IMR-90 (cell line): Measurements from ENCODE around the gene ALDH1L2. TPM values are rescaled to one million over a fixed set of nuclear protein-coding genes. Genes with fewer than 3 reads are reported as not detected.

Experiments
- ATAC-seq: fragments of 200-7000 bp; cut with Tn5 transposase; 2 replicates; pipeline ENCODE4 v1.9.1; 2020; ENCODE audit warnings: low read depth, mild to moderate bottlenecking, moderate library complexity
- BruUV-seq: library from RNA; stranded (reverse); fragments of 400-500 nt; replicated peaks from 2 replicates; lab custom pipeline; 2021; lab: Mats Ljungman, UMichigan
- CTCF ChIA-PET: fragments of 300-600 bp; formaldehyde crosslinking; extraction: SDS; loops from one replicate; lab custom pipeline; 2021; ENCODE audit warnings: antibody characterized with exemption; lab: Yijun Ruan, JAX
- POLR2A ChIA-PET: fragments of 300-600 bp; sonication (Branson Sonifier 250); formaldehyde crosslinking; loops from one replicate; lab custom pipeline; 2022; ENCODE audit warnings: antibody characterized with exemption; ENCODE audit not compliant: unreplicated experiment; lab: Charles Lee
- DNase-seq: peaks from one replicate; pipeline ENCODE4 v3.0.0; 2013
- H2AFZ ChIP-seq: replicated peaks from 2 replicates; pipeline ENCODE3; 2013; ENCODE audit warnings: low read length, mild to moderate bottlenecking; ENCODE audit not compliant: poor library complexity
- H2AK5ac ChIP-seq: 2 replicates; pipeline ENCODE4 v1.6.1; 2013; ENCODE audit warnings: low read depth, low read length, inconsistent platforms
- H2AK9ac ChIP-seq: replicated peaks from 2 replicates; pipeline ENCODE3; 2013; ENCODE audit warnings: mild to moderate bottlenecking, low read depth, low read length, moderate library complexity; ENCODE audit not compliant: poor library complexity
- H2BK120ac ChIP-seq: 2 replicates; pipeline ENCODE4 v1.6.1; 2013; ENCODE audit warnings: low read depth, low read length, inconsistent platforms
- H2BK15ac ChIP-seq: 3 replicates; pipeline ENCODE4 v1.6.1; 2013; ENCODE audit warnings: low read depth, low read length, inconsistent platforms
- H2BK20ac ChIP-seq: 2 replicates; pipeline ENCODE4 v1.6.1; 2013; ENCODE audit warnings: low read depth, mild to moderate bottlenecking, inconsistent platforms, low read length, moderate library complexity
- H2BK5ac ChIP-seq: 2 replicates; pipeline ENCODE4 v1.6.1; 2013; ENCODE audit warnings: mild to moderate bottlenecking, low read depth, low read length, inconsistent platforms; ENCODE audit not compliant: poor library complexity, severe bottlenecking
- H3K14ac ChIP-seq: replicated peaks from 2 replicates; pipeline ENCODE4 v1.6.1; 2013; ENCODE audit warnings: low read depth, low read length, inconsistent platforms
- H3K18ac ChIP-seq: 2 replicates; pipeline ENCODE4 v1.6.1; 2013; ENCODE audit warnings: low read depth, low read length, control low read depth
- H3K23ac ChIP-seq: 2 replicates; pipeline ENCODE4 v1.6.1; 2013; ENCODE audit warnings: low read depth, low read length, inconsistent platforms
- H3K27ac ChIP-seq: 2 replicates; pipeline ENCODE4 v1.5.1; 2013; ENCODE audit warnings: mild to moderate bottlenecking, control low read depth, low read length; ENCODE audit not compliant: insufficient read depth
- H3K27me3 ChIP-seq: 2 replicates; pipeline ENCODE4 v1.6.1; 2013; ENCODE audit warnings: low read length; ENCODE audit not compliant: control insufficient read depth, insufficient read depth
- H3K36me3 ChIP-seq: 2 replicates; pipeline ENCODE4 v1.6.1; 2013; ENCODE audit warnings: low read length, mixed read lengths; ENCODE audit not compliant: control insufficient read depth, insufficient read depth
- H3K4ac ChIP-seq: 2 replicates; pipeline ENCODE4 v1.6.1; 2013; ENCODE audit warnings: low read depth, low read length, inconsistent platforms
- H3K4me1 ChIP-seq: 2 replicates; pipeline ENCODE4 v1.6.1; 2013; ENCODE audit warnings: low read length, mixed read lengths; ENCODE audit not compliant: control insufficient read depth, insufficient read depth
- H3K4me2 ChIP-seq: 2 replicates; pipeline ENCODE4 v1.6.1; 2013; ENCODE audit warnings: low read depth, mild to moderate bottlenecking, control low read depth, low read length, moderate library complexity
- H3K4me3 ChIP-seq: 2 replicates; pipeline ENCODE4 v1.5.1; 2013; ENCODE audit warnings: low read depth, mild to moderate bottlenecking, control low read depth, low read length, moderate library complexity; ENCODE audit not compliant: insufficient read depth
- H3K56ac ChIP-seq: 2 replicates; pipeline ENCODE4 v1.6.1; 2013; ENCODE audit warnings: low read length, inconsistent platforms; ENCODE audit not compliant: insufficient read depth; ENCODE audit errors: extremely low read depth
- H3K79me1 ChIP-seq, 2 experiments: 2 replicates each; pipeline ENCODE4 v1.6.1; 2013; ENCODE audit warnings: low read length in 2 of 2, inconsistent platforms in 1 of 2, low read depth in 1 of 2
- H3K9ac ChIP-seq: 2 replicates; pipeline ENCODE4 v1.6.1; 2013; ENCODE audit warnings: low read depth, low read length, control low read depth
- H3K9me1 ChIP-seq: 2 replicates; pipeline ENCODE4 v1.6.1; 2013; ENCODE audit warnings: low read length, inconsistent platforms; ENCODE audit not compliant: insufficient read depth
- H3K9me3 ChIP-seq: 2 replicates; pipeline ENCODE4 v1.6.1; 2013; ENCODE audit warnings: low read length; ENCODE audit not compliant: control insufficient read depth, insufficient read depth
- H4K20me1 ChIP-seq: 2 replicates; pipeline ENCODE4 v1.6.1; 2013; ENCODE audit warnings: low read length, inconsistent platforms; ENCODE audit not compliant: insufficient read depth
- H4K5ac ChIP-seq: 2 replicates; pipeline ENCODE4 v1.6.1; 2013; ENCODE audit warnings: mild to moderate bottlenecking, low read depth, low read length, control low read depth
- H4K8ac ChIP-seq, 2 experiments: 2 replicates each; pipeline ENCODE4 v1.6.1; 2013; ENCODE audit warnings: low read depth in 2 of 2, low read length in 2 of 2, control low read depth in 1 of 2, inconsistent platforms in 1 of 2
- H4K91ac ChIP-seq: 2 replicates; pipeline ENCODE4 v1.6.1; 2013; ENCODE audit warnings: low read depth, low read length, inconsistent platforms; ENCODE audit not compliant: insufficient read depth
- BHLHE40 ChIP-seq: fragments of 150-350 bp; IDR thresholded peaks from 2 replicates; pipeline ENCODE4 v1.6.1; 2016; ENCODE audit warnings: mild to moderate bottlenecking, low read depth, low read length
- FOS ChIP-seq: fragments of 150-350 bp; IDR thresholded peaks from 2 replicates; pipeline ENCODE4 v1.6.1; 2016; ENCODE audit warnings: low read depth, low read length
- MAFK ChIP-seq: IDR thresholded peaks from 2 replicates; pipeline ENCODE4 v1.6.1; 2012; ENCODE audit warnings: low read depth, low read length, improper control_type of control experiment
- NFE2L2 ChIP-seq: fragments of 150-350 bp; IDR thresholded peaks from 2 replicates; pipeline ENCODE4 v1.6.1; 2016; ENCODE audit warnings: low read depth, mild to moderate bottlenecking, low read length
- POLR2A ChIP-seq: IDR thresholded peaks from 2 replicates; pipeline ENCODE4 v1.6.1; 2012; ENCODE audit warnings: mild to moderate bottlenecking, low read depth, low read length
- WGBS, 2 experiments: methylation state at CpG; one replicate each; pipeline versions ENCODE4 v1.1.5 to v1.1.7; 2013; ENCODE audit warnings: missing lambda C conversion rate in 2 of 2; ENCODE audit not compliant: insufficient read length in 1 of 2; ENCODE audit errors: extremely low coverage in 2 of 2; 5-methylcytosine and 5-hydroxymethylcytosine counted together
- dilution Hi-C: fragments of 300-500 bp; cut with HindIII; formaldehyde crosslinking; loops from one replicate; pipeline ENCODE4 v1.14.3; 2018; ENCODE audit warnings: low sequenced_read_pairs; ENCODE audit not compliant: unreplicated experiment
- in situ Hi-C: fragments of 300-500 bp; cut with MboI; formaldehyde crosslinking; loops from 3 replicates; pipeline ENCODE4 v1.14.3; 2019; ENCODE audit warnings: low sequenced_read_pairs, inconsistent platforms, mixed read lengths
- intact Hi-C: fragments of 100-400 bp; cut with micrococcal nuclease; formaldehyde crosslinking; loops from 2 replicates; pipeline ENCODE4 v1.10.0; 2022
- polyA plus RNA-seq, 3 experiments: library from polyadenylated mRNA; depleted of rRNA; stranded (reverse); fragments of >200 nt; gene quantifications; 2 replicates each; pipeline ENCODE4 v1.2.3, GENCODE V29; 2012; ENCODE audit warnings: low replicate concordance in 1 of 3
- total RNA-seq: library from RNA; depleted of rRNA; stranded (reverse); fragments of >200 nt; gene quantifications from 2 replicates; pipeline ENCODE4 v1.2.3, GENCODE V29; 2012
- TF ChIP-seq, protein P1 (sequence below): conservative IDR thresholded peaks from 2 replicates; pipeline ENCODE4 v1.5.1; 2012; ENCODE audit warnings: mild to moderate bottlenecking, low read depth, low read length, improper control_type of control experiment
- TF ChIP-seq, protein P2 (sequence below): fragments of 150-350 bp; IDR thresholded peaks from 2 replicates; pipeline ENCODE4 v1.6.1; 2016; ENCODE audit warnings: low read depth, mild to moderate bottlenecking, low read length, moderate library complexity, borderline replicate concordance

The ALDH1L2 gene
- total and polyA plus RNA-seq, 2 of the 4 experiments (the other 2 are of a cell fraction), result 21.1 to 22.8 TPM

DNA sequence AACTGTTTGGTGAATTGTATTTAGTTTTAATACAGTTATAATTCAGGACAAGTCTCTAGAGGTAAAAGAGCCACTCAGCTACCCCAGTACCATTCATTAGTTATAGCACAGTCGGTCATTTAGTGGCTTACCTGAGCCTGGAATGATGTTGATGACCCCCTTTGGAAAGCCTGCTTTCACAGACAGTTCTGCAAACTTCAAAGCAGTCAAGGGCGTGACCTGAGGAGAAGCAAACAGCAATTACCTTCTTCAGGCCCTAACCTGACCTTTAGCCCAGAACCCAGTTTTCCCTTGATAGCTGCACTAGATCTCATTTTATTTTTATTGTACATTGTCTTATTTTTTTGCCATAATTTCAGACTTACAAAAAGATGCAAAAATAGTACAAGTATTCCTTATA lies 43.8 kb downstream of the ALDH1L2 start:
- H3K56ac ChIP-seq, result no peak overlapping the region
- H3K27ac ChIP-seq, result no peak overlapping the region
- peaks cover 27% of the 10 kb centered on the region for H3K36me3 ChIP-seq
- no peak overlapping the region for H4K5ac ChIP-seq
- H3K4me1 ChIP-seq, result no peaks in the 10 kb centered on the region
- H4K8ac ChIP-seq, result no peak overlapping the region
- no peaks in the 10 kb centered on the region for H3K27me3 ChIP-seq
- in situ Hi-C loops (no loop called here), intact Hi-C loops (no loop called here), dilution Hi-C loops (no loop called here)
- no peak overlapping the region for H3K4me3 ChIP-seq
- H4K20me1 ChIP-seq, result no peaks in the 10 kb centered on the region; the same call in 1 of the 2 replicates
- H2BK120ac ChIP-seq, result no peak overlapping the region
- peaks cover 0 to 4% of the 10 kb centered on the region in 2 experiments; a peak in 1 of 4 replicates for H3K79me1 ChIP-seq
- no peak overlapping the region for H4K91ac ChIP-seq
- no peak overlapping the region for H2AK9ac ChIP-seq
- H2BK15ac ChIP-seq, result no peak overlapping the region
- no peak overlapping the region for H2AK5ac ChIP-seq
- H3K9me1 ChIP-seq, result no peaks in the 10 kb centered on the region
- no peak overlapping the region for H3K4me2 ChIP-seq
- no TSS peak for BruUV-seq
- CTCF ChIA-PET, result interaction anchor here (0.7 kb wide), 1 partner anchor 146 kb away, joined by 4 read pairs; no protein-coding TSS in a partner anchor
- no peak overlapping the region for H3K14ac ChIP-seq
- ATAC-seq (no peak), DNase-seq (no peak)
- H3K9me3 ChIP-seq, result no peaks in the 10 kb centered on the region
- H2BK5ac ChIP-seq, result no peak overlapping the region
- TF ChIP-seq, protein P1, sequence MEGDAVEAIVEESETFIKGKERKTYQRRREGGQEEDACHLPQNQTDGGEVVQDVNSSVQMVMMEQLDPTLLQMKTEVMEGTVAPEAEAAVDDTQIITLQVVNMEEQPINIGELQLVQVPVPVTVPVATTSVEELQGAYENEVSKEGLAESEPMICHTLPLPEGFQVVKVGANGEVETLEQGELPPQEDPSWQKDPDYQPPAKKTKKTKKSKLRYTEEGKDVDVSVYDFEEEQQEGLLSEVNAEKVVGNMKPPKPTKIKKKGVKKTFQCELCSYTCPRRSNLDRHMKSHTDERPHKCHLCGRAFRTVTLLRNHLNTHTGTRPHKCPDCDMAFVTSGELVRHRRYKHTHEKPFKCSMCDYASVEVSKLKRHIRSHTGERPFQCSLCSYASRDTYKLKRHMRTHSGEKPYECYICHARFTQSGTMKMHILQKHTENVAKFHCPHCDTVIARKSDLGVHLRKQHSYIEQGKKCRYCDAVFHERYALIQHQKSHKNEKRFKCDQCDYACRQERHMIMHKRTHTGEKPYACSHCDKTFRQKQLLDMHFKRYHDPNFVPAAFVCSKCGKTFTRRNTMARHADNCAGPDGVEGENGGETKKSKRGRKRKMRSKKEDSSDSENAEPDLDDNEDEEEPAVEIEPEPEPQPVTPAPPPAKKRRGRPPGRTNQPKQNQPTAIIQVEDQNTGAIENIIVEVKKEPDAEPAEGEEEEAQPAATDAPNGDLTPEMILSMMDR, result no peak
- TF ChIP-seq MAFK (no peak), POLR2A (no peak), FOS (no peak), NFE2L2 (no peak), BHLHE40 (no peak)
- TF ChIP-seq, protein P2, sequence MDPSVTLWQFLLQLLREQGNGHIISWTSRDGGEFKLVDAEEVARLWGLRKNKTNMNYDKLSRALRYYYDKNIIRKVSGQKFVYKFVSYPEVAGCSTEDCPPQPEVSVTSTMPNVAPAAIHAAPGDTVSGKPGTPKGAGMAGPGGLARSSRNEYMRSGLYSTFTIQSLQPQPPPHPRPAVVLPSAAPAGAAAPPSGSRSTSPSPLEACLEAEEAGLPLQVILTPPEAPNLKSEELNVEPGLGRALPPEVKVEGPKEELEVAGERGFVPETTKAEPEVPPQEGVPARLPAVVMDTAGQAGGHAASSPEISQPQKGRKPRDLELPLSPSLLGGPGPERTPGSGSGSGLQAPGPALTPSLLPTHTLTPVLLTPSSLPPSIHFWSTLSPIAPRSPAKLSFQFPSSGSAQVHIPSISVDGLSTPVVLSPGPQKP, result no peak
- POLR2A ChIA-PET, result no interaction called here
- H3K23ac ChIP-seq, result no peak overlapping the region
- no peak overlapping the region for H3K4ac ChIP-seq
- no peak overlapping the region for H3K9ac ChIP-seq
- WGBS, 2 experiments, result 80% methylated on average over 1 of the region's 2 CpGs; no CpG with 5 or more reads in 1 of the 2 experiments
- H2BK20ac ChIP-seq, result no peak overlapping the region
- H2AFZ ChIP-seq, result no peak overlapping the region
- H3K18ac ChIP-seq, result no peak overlapping the region
